Aorta (tissue), 5 donors: ENCODE data around the gene LTN1. TPM values are rescaled to one million over a fixed set of nuclear protein-coding genes. Genes with fewer than 3 reads are reported as not detected.

Source experiments
- ATAC-seq: fragments of 200-7000 bp; cut with Tn5 transposase; one replicate; pipeline ENCODE4 v1.9.1; 2022; ENCODE audit warnings: moderate library complexity; ENCODE audit not compliant: low FRiP score
- DNase-seq, 2 donors: peaks; one replicate each; pipeline ENCODE4 v3.0.0-alpha.2; 2020
- H3K27ac ChIP-seq, 2 donors: one replicate each; pipeline ENCODE4 v1.5.1; 2013; ENCODE audit warnings: low read length in 2 of 2, mild to moderate bottlenecking in 2 of 2, moderate library complexity in 2 of 2, control low read depth in 1 of 2, inconsistent platforms in 1 of 2, low read depth in 1 of 2
- H3K27me3 ChIP-seq, 2 donors: one replicate each; pipeline ENCODE4 v1.6.1; 2013; ENCODE audit warnings: control low read depth in 1 of 2, low read length in 1 of 2, mild to moderate bottlenecking in 1 of 2, moderate library complexity in 1 of 2; ENCODE audit not compliant: insufficient read depth in 2 of 2, control insufficient read depth in 1 of 2
- H3K36me3 ChIP-seq, 2 donors: one replicate each; pipeline ENCODE4 v1.6.1; 2013; ENCODE audit warnings: control low read depth in 1 of 2, low read length in 1 of 2, mild to moderate bottlenecking in 1 of 2; ENCODE audit not compliant: insufficient read depth in 2 of 2, control insufficient read depth in 1 of 2
- H3K4me1 ChIP-seq, 2 donors: one replicate each; pipeline ENCODE4 v1.6.1; 2013; ENCODE audit warnings: low read length in 2 of 2, control low read depth in 1 of 2, mild to moderate bottlenecking in 1 of 2, moderate library complexity in 1 of 2; ENCODE audit not compliant: insufficient read depth in 2 of 2, control insufficient read depth in 1 of 2
- H3K4me3 ChIP-seq, 2 donors: one replicate each; pipeline ENCODE4 v1.5.1; 2013; ENCODE audit warnings: low read length in 2 of 2, control low read depth in 1 of 2, mild to moderate bottlenecking in 1 of 2
- H3K9me3 ChIP-seq: one replicate; pipeline ENCODE4 v1.6.1; 2013; ENCODE audit warnings: mild to moderate bottlenecking, low read length; ENCODE audit not compliant: control insufficient read depth
- WGBS, 2 donors: extraction: QIAGEN DNeasy Blood & Tissue Kit; methylation state at CpG; one replicate each; pipeline ENCODE4 v1.1.7; 2013; 5-methylcytosine and 5-hydroxymethylcytosine counted together
- intact Hi-C, 2 donors: fragments of 100-400 bp; cut with DNase I; formaldehyde crosslinking; loops; one replicate each; pipeline versions ENCODE4 v1.14.2 to v1.15.0; 2022
- polyA plus RNA-seq, 2 donors: library from polyadenylated mRNA; stranded (reverse); fragments of 200-250 nt; gene quantifications; one replicate each; pipeline ENCODE4 v1.2.3, GENCODE V29; 2013
- total RNA-seq, 2 donors: library from RNA; stranded (reverse); fragmentation: NEBNext Ultra II Directional; extraction: Animal tissue kit (Norgen Biotek cat#: 25700); gene quantifications; one replicate each; pipeline ENCODE4 v1.2.1, GENCODE V29; 2021
- donor health status: healthy with polysubstance abuse.
- donor health status: Bipolar disorder and iron deficiency.
- donor health status: DM: no; HTN: no; CAD: no.
- donor health status: DM: no; HTN: no; CAD: no.
- donor health status: DM: yes; HTN: yes; CAD: no.

The LTN1 gene
- total and polyA plus RNA-seq, 4 donors = 2.9 to 36.8 (median 22.0) TPM

- intact Hi-C loops = loop anchor here in 1 of 2 donors (5.0 kb wide), 1 partner anchor 130 kb away; no protein-coding TSS in a partner anchor
- Histone ChIP-seq H3K4me3 (no peak overlapping the region), H3K27ac (peak overlapping the region in 1 of 2 donors; percentile 28), H3K36me3 (no peaks in the 10 kb centered on the region), H3K27me3 (no peaks in the 10 kb centered on the region), H3K9me3 (no peaks in the 10 kb centered on the region), H3K4me1 (no peaks in the 10 kb centered on the region)
- ATAC-seq (peak; percentile 48), DNase-seq (no peak)
- 7 to 10% methylated on average over 6 of the region's 6 CpGs for WGBS, 2 donors
Measured at GRCh38 chr21:28892199-28893111, 100.2 kb downstream of the LTN1 start.

GRCh38 chr21:28885853-28886177 lies 106.9 kb downstream of the LTN1 start:
- H3K9me3 ChIP-seq = no peaks in the 10 kb centered on the region
- H3K4me1 ChIP-seq = no peaks in the 10 kb centered on the region
- H3K27ac ChIP-seq = peak overlapping the region in 1 of 2 donors; percentile 43
- no peak overlapping the region for H3K4me3 ChIP-seq
- H3K36me3 ChIP-seq = peaks cover 0 to 1% of the 10 kb centered on the region in 2 donors
- WGBS, 2 donors = 88 to 92% methylated on average over 6 of the region's 6 CpGs
- DNase-seq = no peak
- no peaks in the 10 kb centered on the region for H3K27me3 ChIP-seq
- ATAC-seq = no peak
- intact Hi-C loops = no loop called here

GRCh38 chr21:28884976-28885852 lies 107.5 kb downstream of the LTN1 start:
- H3K9me3 ChIP-seq = no peaks in the 10 kb centered on the region
- WGBS, 2 donors = 4% methylated on average over 47 of the region's 47 CpGs
- peaks cover 0 to 1% of the 10 kb centered on the region in 2 donors for H3K36me3 ChIP-seq
- H3K27me3 ChIP-seq = no peaks in the 10 kb centered on the region
- ATAC-seq (peak; percentile 100), DNase-seq (peak; percentile 96)
- intact Hi-C loops = loop anchor here in 1 of 2 donors (5.0 kb wide), 1 partner anchor 43 kb away; no protein-coding TSS in a partner anchor
- peak overlapping the region; percentile 43 to 66 for H3K27ac ChIP-seq
- no peaks in the 10 kb centered on the region for H3K4me1 ChIP-seq
- peak overlapping the region; percentile 61 to 73 for H3K4me3 ChIP-seq

- intact Hi-C loops = loop anchor here in 1 of 2 donors (5.0 kb wide), 1 partner anchor 42 kb away; no protein-coding TSS in a partner anchor
- peak; percentile 57 for ATAC-seq
- DNase-seq = no peak
- 20 to 21% methylated on average over 3 of the region's 3 CpGs for WGBS, 2 donors
- Histone ChIP-seq H3K27me3 (no peaks in the 10 kb centered on the region), H3K9me3 (no peaks in the 10 kb centered on the region), H3K27ac (peak overlapping the region; percentile 6 to 66), H3K36me3 (peaks cover 0 to 1% of the 10 kb centered on the region in 2 donors), H3K4me3 (peak overlapping the region; percentile 61 to 73), H3K4me1 (no peaks in the 10 kb centered on the region)
Measured at GRCh38 chr21:28884481-28884880, 108.2 kb downstream of the LTN1 start.

GRCh38 chr21:28883931-28884330 lies 108.7 kb downstream of the LTN1 start:
- no peak for DNase-seq
- ATAC-seq = no peak
- Histone ChIP-seq H3K4me1 (no peaks in the 10 kb centered on the region), H3K9me3 (no peaks in the 10 kb centered on the region), H3K27ac (no peak overlapping the region), H3K36me3 (peaks cover 0 to 1% of the 10 kb centered on the region in 2 donors), H3K27me3 (no peaks in the 10 kb centered on the region), H3K4me3 (no peak overlapping the region)
- intact Hi-C loops = loop anchor here in 1 of 2 donors (5.0 kb wide), 1 partner anchor 42 kb away; no protein-coding TSS in a partner anchor

GRCh38 chr21:28882345-28882744 lies 110.3 kb downstream of the LTN1 start:
- H3K4me1 ChIP-seq = no peaks in the 10 kb centered on the region
- no peaks in the 10 kb centered on the region for H3K27me3 ChIP-seq
- ATAC-seq (no peak), DNase-seq (no peak)
- peaks cover 0 to 1% of the 10 kb centered on the region in 2 donors for H3K36me3 ChIP-seq
- 49 to 76% methylated on average over 2 of the region's 2 CpGs for WGBS, 2 donors
- H3K4me3 ChIP-seq = no peak overlapping the region
- H3K27ac ChIP-seq = no peak overlapping the region
- intact Hi-C loops = loop anchor here in 1 of 2 donors (5.0 kb wide), 1 partner anchor 40 kb away; no protein-coding TSS in a partner anchor
- no peaks in the 10 kb centered on the region for H3K9me3 ChIP-seq

Other genes starting within 250 kb of the LTN1 start
- gene RWDD2B, start 26.5 kb upstream of the LTN1 start, total RNA-seq = 10 to 100 TPM; 13.9 to 16.1 TPM
- gene RWDD2B, start 26.5 kb upstream of the LTN1 start, polyA plus RNA-seq = 10 to 100 TPM; 26.7 to 27.2 TPM
- 10 to 100 TPM; 33.8 to 42.8 TPM for gene USP16, start 31.8 kb upstream of the LTN1 start, total RNA-seq
- 10 to 100 TPM; 38.7 to 39.8 TPM for gene USP16, start 31.8 kb upstream of the LTN1 start, polyA plus RNA-seq
- 100 to 1,000 TPM in 1 of 2 donors, 10 to 100 TPM in 1; 88.7 to 129 TPM for gene CCT8, start 80.8 kb upstream of the LTN1 start, total RNA-seq
- gene CCT8, start 80.8 kb upstream of the LTN1 start, polyA plus RNA-seq = 100 to 1,000 TPM; 106 to 130 TPM
- 10 to 100 TPM; 33.0 to 84.6 TPM for gene MAP3K7CL, start 137.8 kb upstream of the LTN1 start, total RNA-seq
- 10 to 100 TPM; 19.4 to 33.4 TPM for gene MAP3K7CL, start 137.8 kb upstream of the LTN1 start, polyA plus RNA-seq